ENCODE measurements around the gene CCDC93.

The CCDC93 gene

DNA sequence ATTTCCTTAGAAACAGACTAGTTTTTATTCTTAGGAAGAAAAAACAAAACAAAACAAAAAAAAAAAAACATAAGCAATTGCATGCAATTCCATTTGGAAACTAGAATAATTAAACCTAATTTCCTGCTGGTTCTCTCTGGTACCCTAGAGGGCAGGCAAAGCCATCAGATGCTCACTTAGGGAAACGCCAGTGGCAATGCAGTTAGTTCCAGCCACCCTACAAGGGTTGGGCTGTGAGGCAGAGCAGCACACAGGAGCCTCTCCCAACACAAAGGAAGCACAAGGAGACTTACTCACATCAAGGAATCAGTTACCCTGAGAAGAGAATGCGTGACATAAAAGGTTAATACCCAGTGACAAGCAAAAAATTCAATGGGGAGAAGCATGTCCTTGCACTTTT lies 28.8 kb downstream of the CCDC93 start:
- DNase-seq: no peak

DNA sequence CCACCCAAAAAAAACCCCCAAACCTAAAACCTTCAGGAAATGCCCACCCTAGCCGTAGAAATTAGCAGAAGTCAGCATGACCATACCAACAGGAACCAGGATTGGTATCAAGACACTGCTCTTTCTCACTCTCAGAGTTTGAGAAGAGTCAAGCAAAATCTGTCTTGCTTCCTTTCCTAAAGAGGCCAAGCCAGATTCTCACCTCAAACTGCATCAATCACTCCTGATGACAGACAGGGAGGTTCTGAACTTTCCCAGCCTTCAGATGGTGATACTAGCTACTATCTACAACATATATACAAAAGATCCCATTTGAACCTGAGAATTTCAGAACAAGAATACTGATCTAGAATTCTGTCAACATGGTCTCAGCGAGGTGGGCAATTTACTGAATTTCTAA lies 29.7 kb downstream of the CCDC93 start:
- no peak for DNase-seq

- no peak for DNase-seq
These were observed 30.8 kb downstream of the CCDC93 start for GRCh38 chr2:117983040-117983439.

GRCh38 chr2:117982376-117983033 lies 31.4 kb downstream of the CCDC93 start:
- no peak for DNase-seq

- no peak for DNase-seq
These were observed 32.1 kb downstream of the CCDC93 start for GRCh38 chr2:117981810-117982209.

DNA sequence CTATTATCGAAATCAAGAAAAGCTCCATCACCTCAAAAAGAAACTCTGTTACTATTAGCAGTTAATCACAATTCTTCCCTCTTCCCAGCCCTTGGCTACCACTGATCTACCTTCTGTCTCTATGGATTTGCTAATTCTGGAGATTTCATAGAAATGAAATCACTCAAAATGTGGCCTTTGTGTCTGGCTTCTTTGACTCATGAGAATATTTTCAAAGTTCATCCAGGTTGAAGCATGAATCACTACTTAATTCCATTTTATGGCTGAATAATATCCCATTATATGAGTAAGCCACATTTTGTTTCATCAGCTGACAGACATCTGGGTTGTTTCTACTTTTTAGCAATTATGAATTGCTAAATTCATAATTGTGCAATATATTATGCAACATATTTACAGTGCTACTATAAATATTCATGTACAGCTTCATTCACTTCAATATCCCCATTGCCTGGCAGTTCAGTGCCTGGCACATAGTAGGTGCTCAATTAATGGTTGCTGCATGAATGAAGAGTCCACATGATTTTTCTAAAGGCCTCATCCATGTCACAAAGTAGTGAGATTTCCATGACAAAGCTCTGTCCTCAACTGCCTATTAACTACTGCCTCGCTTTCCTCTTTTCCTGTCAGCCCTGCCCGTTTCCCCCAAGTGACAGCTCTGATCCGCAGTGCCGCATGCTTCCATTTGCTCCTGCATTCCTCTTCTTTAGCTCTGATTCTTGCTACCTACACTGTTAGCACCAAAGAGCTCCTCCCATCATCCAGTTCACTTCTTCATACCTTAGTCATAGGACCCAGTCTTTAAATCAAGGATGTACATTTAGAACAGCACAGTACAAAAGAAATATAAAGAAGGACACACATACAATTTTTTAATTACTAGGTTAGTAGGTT lies 32.8 kb downstream of the CCDC93 start:
- DNase-seq: no peak

DNA sequence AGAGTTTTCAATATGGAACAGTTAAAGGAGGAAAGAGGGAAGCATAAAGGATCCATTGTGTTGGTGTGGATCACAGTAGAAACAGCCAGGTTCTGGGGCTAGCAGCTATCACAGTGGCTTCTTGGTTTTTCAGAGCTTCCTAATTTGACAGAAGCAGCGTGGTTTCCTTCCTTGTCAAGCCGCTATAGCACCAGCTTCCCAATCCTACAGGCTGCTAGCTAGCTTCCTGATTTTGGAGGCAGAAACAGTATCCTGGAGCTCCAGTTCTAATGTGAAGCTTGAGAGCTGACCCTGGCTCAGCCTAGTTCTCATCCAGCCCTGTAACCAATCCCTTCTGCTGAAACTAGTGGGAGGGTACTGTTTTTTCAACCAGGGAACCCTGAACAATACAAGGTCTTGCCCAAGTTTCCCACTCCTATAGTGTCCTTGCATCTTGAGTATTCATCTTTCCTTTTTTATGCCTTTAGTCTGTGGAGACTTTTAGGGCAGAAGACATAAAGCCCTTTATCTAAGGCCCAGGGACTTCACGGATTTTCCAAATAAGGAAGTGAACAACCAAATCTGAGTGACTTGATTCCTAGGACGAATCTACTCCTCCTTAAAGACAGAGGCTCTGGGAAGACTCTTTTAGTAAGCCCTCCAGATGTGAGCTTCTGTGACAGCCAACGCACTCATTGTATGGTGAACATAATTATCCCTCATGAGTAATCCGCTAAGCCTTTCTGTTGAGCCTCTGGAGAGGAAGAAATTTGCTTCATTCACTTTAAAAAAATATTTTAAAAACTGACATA lies 33.8 kb downstream of the CCDC93 start:
- DNase-seq: no peak

GRCh38 chr2:117977696-117978095 lies 36.2 kb downstream of the CCDC93 start:
- DNase-seq: no peak

DNA sequence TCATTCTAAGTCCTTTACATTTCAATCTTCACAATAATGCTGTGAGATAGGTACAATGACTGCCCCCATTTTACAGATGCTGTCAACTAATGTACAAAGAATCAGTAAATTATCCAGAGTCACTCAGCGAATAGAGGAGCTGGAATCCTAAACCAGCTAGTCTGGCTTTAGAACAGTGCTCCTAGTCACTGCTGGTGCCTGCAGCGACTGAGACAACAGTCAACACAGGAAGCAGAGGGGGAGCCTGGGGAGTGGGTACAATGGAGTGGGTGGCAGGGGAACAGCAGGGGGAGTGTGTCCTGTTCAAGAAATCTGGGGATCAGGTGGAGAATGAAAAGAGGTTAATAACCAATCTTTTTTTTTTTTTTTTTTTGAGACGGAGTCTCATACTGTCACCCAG lies 37.3 kb downstream of the CCDC93 start:
- DNase-seq: no peak

GRCh38 chr2:117973498-117974082 lies 40.3 kb downstream of the CCDC93 start:
- no peak for DNase-seq

DNA sequence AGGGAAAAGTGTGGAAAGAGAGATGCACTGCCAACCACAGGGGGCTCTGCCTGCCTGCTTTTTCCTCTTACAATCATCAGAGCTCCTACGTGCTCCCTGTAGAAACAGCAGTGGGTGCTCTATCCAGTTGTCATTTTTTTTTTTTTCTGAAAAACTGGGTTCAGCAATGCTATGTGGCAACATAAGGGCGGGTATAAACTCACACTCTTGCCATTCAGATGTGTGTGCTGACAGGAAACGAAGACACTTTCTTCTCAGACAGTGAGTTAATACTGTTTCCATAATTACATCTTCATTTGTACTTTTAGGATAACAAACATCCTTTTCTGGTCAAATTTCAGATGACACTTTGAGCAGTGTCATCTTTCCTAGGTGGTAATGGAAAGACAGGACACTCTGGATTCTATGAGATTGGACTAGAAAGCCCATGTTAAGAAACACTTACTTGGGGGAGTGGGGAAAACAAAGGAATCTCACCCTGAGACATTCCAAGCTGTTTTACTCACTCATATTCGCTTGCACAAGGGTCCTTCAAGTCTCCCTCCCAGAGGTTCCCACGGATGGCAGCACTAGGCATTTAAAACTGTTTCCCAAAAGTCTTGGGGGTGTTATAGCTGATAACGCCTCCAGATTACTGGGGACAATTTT lies 41.3 kb downstream of the CCDC93 start:
- no peak for DNase-seq

DNA sequence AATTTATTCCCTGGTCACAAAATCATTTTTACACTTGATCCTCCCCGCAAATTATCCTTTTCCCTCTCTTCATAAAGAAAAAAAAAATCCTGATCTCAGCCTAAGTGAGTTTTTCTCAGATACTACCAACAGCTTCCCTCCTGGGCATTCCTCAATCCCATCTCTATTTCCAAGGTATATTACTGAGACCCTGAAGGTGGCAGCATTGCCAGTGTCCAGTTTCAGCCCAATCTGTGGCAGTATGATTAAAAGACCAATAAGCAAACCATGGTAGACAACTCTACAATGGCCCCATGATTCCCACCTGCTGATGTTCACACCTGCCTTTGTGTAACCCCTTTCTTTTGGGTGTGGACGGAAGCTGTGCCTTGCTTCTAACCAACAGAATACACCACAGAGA lies 45.1 kb downstream of the CCDC93 start:
- no peak for DNase-seq

- no peak for DNase-seq
These were observed 45.7 kb downstream of the CCDC93 start for GRCh38 chr2:117967977-117968718.

DNA sequence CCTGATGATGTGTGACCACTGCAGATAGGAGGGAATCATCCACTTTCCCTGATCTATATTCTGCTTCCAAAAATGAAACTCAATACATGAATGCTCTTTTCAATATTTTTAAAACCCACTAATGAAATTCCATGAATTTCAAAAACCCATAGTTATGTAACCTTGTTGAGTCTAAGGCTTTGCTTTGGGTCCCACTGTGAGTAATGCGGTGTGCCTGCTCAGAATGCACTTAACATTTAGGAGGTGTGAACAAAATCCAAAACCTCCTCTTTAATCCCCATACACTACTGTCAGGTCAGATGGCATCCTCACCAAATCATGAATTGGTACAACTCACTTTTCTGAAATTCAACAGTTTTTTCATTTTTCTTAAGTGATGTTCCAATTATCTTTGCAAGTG lies 50.4 kb downstream of the CCDC93 start:
- DNase-seq: no peak

DNA sequence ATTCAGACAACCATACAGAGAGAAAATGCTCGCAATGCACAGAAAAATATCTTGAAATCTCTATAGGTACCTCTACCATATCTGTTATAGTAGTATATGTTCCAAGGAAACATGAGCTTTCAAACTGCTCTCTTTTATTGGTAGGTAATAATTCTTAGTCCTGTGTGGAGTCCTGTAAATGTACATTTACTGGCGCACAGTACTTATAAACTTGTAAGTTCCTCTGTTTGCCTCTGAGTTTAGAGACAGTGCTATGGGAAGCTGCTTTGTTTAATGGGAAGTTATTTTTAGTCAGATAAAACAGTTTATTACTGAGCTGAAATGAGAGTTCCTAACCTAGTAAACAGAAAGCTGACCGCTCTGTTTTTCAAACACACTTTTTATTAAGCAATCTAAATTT lies 52.7 kb downstream of the CCDC93 start:
- no peak for DNase-seq

DNA sequence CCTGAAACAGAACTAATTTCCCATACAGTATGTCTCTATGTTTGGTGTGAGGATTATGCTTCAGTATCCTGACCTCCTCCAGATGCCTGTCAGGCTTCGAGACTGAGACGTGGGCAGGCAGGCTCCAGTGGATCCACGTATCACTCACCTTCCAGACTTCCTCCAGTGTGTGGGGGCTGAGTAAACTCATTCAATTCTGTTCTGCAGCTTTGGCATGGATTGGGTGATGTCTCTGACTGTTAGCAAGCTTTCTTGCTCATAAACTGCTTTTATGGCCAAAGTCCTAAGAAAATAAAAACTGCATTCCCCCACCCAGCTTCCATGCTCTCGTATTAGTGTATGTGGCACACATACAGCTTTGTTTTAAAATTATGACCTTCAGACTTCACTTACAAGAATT lies 53.6 kb downstream of the CCDC93 start:
- DNase-seq: no peak

DNA sequence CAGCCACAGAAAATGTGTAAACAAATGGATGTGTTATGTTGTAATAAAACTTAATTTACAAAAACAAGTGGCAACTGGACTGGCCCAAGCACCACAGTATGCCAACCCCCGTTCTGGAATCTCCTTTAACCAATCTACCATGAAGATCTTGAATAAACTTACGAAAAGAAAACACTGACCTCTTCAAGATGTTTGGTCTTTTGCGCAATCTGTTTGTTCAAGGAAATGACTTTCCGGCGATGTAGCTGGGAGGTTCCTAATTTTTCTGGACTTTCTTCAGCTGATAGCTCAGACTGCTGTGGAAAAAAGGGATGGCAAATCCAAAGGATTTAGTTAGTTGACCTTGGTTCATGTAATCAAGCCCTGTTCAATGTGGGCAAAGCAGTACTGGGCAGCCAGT lies 55.7 kb downstream of the CCDC93 start:
- no peak for DNase-seq

GRCh38 chr2:117957616-117958015 lies 56.3 kb downstream of the CCDC93 start:
- no peak for DNase-seq

DNA sequence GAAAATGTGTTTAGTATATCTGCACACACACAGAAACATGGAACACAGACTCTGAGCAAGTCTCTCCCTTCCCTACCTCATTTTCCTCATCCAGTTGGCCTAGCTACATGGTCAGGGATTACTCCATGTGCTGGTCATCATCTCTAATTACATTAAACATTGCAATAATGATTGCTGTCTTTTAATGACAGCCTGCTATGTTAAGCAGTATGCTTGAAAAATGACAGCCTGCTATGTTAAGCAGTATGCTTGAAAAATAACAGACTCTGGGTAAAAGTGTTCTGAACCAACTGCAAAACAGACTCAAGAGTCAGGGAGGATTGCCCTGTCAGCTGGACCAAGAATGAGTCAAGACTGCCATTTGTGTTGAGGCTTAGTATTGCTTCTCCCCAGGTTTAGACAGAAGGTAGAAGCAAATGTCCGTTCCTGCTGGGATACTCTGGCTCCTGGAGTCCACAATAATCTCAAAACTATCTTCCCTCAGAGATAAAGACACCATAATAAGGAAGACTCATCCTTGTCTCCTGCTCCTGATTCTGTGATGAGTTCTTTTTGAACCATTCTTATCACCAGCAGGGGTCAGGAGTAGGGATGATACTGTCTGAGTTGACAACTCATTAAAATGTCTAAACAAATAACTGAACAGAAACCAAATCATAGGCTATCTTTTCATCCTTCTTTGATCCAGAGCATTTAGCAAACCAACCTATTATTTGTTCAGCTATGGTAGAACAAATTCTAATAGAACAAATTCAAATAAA lies 57.7 kb downstream of the CCDC93 start:
- DNase-seq: no peak

DNA sequence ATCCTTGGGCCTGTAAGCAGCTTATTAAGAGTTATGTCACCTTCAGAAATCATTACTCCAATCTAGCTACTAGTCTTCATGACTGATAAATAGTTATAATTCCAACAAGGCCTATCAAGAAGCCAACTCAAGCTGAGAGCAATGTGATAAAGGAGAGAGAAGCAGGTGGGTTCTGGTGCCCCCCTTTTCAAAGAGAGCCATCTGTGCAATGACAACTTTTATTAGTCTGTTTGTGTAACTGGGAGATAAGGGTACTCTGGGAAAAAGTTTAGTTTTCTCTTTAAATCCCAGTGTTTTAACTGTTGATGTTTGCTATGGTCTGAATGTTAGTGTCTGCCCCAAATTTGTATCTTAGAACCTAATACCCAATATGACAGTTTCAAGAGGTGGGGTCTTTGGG lies 60.6 kb downstream of the CCDC93 start:
- no peak for DNase-seq

DNA sequence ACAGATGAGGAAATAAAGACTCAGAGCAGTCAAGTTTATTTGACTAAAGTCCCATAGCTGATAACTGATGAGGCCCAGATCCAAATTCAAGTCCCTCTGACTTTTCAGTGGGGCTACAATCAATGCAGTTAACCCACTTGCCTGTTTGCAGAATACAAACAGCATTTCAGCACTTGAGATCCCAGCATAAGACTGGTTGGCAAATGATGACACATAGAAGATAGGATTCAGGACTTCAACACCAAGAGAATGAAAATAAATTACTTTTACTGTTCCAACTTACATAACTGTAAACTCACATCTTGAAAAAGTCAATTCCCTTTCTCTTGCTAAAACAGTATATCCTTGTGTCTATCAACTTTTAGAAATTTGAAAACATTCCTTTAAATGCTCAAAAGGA lies 61.2 kb downstream of the CCDC93 start:
- no peak for DNase-seq
